KOPT-K1 (cell line): Measurements from ENCODE around the gene PFN1.

Source experiments
- H3K27ac ChIP-seq: fragments of 200-600 bp; sonication (generic); 2 replicates; pipeline ENCODE4 v1.5.1; 2016; ENCODE audit warnings: antibody characterized with exemption, mild to moderate bottlenecking, low read depth, low read length; ENCODE audit not compliant: poor library complexity, severe bottlenecking
- H3K36me3 ChIP-seq: fragments of 200-600 bp; sonication (generic); 2 replicates; pipeline ENCODE4 v1.5.1; 2017; ENCODE audit warnings: antibody characterized with exemption, mild to moderate bottlenecking, low read length, moderate library complexity; ENCODE audit not compliant: insufficient read depth
- H3K9me3 ChIP-seq: fragments of 200-600 bp; sonication (generic); 2 replicates; pipeline ENCODE4 v1.5.1; 2017; ENCODE audit warnings: antibody characterized with exemption, low read length, mild to moderate bottlenecking; ENCODE audit not compliant: insufficient read depth, poor library complexity, severe bottlenecking

The PFN1 gene

DNA sequence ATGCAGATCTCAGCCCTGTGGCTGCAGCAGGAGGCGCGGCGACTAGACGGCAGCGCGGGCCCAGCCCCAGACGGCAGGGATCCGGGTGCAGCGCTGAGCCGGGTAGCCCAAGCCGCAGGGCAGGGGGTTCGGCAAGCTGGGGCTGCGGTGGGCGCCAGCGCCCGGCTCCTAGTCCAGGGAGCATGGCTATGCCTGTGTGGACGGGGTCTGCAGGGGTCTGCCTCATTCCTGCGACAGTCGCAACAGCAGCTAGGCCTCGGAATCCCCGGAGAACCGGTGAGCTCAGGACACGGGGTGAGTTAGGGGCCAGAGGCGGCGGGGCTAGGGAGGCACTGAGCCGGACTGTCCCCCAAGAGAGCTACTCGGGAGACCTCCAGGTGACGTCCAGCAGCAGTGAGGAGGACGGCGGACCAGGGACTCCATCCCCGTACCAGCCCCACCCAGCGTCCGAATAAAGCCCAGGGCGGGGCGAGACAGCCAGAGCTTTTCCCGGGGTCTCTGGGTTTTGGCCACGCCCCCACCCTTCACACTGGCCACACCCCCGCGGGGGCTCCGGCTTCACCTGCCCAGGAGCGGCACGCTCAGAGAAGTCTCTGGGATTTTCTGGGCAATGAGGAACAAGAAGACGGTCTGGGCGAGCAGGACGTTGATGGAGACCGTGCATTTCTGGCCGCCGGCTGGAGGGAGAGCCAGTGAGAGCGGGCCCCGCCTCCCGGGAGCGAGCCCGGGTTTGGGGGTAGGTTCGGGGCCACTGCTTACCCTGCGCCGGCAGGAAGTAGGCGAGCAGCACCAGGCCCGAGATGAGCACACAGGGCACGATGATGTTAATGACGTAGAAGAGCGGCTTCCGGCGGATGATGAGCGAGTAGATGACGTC, 47.9 kb downstream of the PFN1 start:
- Histone ChIP-seq H3K36me3 (peaks cover 4% of the 10 kb centered on the region; the same call in 1 of the 2 replicates), H3K27ac (no peak overlapping the region)

DNA sequence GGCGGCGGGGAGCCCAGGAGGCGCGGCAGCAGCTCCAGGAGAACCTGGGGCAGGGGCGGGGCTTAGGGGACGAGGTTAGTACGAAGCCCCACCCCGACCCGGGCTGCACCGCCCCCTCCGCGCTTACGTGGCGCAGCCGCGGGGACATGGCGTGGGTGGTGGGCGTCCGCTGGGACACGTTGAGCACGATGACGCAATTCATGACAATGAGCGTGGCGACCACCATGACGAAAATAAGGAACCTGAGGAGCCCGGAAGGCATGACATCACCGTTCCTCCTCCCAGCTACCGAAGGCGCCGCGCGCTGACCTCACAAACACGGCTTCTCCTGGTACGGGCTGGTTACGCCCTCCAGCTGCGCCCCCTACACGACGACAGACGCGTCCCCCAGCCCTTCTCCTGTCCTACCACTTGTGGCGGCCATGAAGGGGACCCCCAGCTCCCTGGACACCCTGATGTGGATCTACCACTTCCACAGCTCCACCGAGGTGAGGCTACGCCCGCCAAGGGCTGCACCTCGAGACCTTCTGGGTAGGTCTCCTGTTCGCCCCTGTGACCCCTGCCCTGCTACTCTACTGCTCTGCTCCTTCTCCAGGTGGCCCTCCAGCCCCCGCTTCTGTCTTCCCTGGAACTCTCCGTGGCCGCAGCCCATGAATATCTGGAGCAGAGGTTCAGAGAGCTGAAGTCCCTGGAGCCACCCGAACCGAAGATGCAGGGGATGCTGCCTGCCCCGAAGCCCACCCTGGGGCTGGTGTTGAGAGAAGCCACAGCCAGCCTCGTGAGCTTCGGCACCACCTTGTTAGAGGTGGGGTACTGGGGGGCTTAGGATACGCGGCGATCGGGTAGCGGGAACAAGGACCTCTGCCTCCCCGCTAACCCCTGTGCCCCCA, 48.7 kb downstream of the PFN1 start, which contains the start of gene C17orf107:
TSS of gene C17orf107 (plus strand) at position 196 of the 890 bp plus-strand sequence. CDS start at position 423, 227 bp downstream.
- Histone ChIP-seq H3K9me3 (no peaks in the 10 kb centered on the region), H3K27ac (no peak within 1 kb of the TSS), H3K36me3 (peaks cover 13% of the 10 kb centered on the region; the same call in 1 of the 2 replicates)

More for the DNA sequence above, 47.9 kb downstream of the PFN1 start:
- H3K9me3 ChIP-seq = no peaks in the 10 kb centered on the region

DNA sequence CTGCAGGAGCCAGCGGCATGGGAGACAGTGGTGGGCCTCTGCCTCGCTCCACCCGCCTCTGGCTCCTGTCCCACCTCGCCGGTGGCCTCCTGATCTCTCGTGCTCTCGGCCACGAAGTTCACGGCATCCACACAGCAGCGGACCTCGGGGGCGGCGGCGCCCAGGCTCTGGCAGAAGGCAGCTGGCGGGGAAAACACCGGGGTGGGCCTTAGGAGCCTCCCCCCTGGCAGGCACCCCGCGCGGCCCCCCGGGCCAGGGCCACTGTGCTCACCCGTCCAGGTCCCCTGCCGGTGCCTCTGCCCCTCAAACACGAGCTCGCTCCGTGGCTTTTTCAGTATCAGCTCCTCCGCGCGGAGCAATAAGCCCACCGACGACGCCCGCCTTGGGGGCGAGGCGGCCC, 49.4 kb downstream of the PFN1 start:
- Histone ChIP-seq H3K36me3 (peaks cover 19% of the 10 kb centered on the region; the same call in 1 of the 2 replicates), H3K9me3 (no peaks in the 10 kb centered on the region), H3K27ac (no peak overlapping the region)

DNA sequence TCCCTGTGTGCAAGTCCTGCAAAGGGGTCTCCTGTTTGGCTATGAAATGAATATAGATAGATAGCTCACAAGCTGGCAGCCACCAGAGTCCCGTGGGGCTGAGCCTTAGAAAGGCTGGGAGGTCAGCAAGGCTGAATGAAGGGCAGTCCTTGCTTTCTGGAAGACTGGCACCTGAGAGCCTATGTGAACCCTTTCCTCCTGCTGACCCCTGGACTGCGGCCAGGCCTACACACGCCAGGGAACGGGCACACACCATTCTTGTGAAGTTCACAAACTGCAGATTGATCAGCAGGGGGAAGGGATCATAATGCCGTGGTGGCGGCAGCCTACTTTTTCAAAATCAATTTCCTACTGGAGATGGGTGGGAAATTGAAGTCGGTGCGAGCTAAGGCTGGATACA, 50.0 kb downstream of the PFN1 start:
- no peaks in the 10 kb centered on the region for H3K9me3 ChIP-seq
- no peak overlapping the region for H3K27ac ChIP-seq
- peaks cover 19% of the 10 kb centered on the region; the same call in 1 of the 2 replicates for H3K36me3 ChIP-seq

DNA sequence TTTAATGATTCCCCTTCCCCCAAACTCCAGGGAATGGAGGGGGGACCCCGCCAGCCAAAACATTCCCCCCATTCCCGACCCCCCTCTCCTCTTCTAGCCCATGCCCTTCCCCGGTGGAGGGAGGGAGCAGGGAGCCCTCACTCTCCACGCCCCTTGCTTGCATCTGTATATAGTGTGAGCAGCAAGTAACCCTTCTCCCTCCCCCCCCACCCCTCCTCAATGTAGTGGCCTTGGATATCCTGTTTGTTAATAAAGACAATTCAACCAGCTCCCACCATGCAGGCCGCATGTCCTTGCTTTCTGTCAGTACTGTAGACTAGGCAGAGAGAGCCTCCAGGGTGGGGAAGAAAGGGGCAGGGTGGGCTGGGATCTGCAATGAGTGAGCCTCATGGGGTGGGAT, 50.5 kb downstream of the PFN1 start:
- Histone ChIP-seq H3K27ac (no peak overlapping the region), H3K36me3 (peaks cover 19% of the 10 kb centered on the region; the same call in 1 of the 2 replicates), H3K9me3 (no peaks in the 10 kb centered on the region)

DNA sequence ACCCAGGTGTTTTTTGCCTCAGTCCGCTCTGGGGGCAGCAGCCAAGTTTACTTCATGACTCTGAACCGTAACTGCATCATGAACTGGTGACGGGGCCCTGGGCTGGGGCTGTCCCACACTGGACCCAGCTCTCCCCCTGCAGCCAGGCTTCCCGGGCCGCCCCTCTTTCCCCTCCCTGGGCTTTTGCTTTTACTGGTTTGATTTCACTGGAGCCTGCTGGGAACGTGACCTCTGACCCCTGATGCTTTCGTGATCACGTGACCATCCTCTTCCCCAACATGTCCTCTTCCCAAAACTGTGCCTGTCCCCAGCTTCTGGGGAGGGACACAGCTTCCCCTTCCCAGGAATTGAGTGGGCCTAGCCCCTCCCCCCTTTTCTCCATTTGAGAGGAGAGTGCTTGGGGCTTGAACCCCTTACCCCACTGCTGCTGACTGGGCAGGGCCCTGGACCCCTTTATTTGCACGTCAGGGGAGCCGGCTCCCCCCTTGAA, 51.1 kb downstream of the PFN1 start:
- Histone ChIP-seq H3K27ac (no peak overlapping the region), H3K36me3 (peaks cover 21% of the 10 kb centered on the region; the same call in 1 of the 2 replicates), H3K9me3 (no peaks in the 10 kb centered on the region)

DNA sequence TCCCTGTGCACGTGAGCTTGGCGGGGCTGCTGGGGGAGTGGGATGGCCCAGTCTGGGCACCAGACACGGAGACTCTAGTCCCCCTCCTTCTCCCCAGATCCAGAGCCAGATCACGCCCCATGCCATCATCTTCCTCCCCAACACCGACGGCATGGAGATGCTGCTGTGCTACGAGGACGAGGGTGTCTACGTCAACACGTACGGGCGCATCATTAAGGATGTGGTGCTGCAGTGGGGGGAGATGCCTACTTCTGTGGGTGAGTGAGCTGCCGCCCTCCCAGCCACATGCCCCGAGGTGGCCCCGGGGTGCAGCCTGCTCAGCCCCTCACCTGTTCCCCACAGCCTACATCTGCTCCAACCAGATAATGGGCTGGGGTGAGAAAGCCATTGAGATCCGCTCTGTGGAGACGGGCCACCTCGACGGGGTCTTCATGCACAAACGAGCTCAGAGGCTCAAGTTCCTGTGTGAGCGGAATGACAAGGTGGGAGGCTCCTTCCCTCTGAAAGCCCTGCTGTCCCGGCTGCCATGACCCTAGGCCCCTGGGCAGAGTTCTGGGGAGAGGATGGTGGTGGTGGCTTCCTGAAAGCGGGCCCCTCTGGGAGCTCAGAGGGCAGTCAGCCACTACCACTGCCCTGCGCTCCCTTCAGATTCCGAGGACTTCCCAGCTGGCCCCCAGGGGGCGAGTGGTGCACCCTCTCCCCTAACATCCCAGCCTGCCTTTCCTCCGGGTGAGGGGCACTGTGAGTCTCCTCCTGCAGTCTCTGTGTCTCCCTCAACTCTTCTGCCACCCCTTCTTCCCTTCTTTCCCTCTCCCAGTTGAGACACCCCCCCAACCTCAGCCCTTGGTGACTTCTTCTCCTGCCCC, 51.8 kb downstream of the PFN1 start:
- Histone ChIP-seq H3K36me3 (peaks cover 28% of the 10 kb centered on the region; the same call in 1 of the 2 replicates), H3K9me3 (no peaks in the 10 kb centered on the region), H3K27ac (no peak overlapping the region)

DNA sequence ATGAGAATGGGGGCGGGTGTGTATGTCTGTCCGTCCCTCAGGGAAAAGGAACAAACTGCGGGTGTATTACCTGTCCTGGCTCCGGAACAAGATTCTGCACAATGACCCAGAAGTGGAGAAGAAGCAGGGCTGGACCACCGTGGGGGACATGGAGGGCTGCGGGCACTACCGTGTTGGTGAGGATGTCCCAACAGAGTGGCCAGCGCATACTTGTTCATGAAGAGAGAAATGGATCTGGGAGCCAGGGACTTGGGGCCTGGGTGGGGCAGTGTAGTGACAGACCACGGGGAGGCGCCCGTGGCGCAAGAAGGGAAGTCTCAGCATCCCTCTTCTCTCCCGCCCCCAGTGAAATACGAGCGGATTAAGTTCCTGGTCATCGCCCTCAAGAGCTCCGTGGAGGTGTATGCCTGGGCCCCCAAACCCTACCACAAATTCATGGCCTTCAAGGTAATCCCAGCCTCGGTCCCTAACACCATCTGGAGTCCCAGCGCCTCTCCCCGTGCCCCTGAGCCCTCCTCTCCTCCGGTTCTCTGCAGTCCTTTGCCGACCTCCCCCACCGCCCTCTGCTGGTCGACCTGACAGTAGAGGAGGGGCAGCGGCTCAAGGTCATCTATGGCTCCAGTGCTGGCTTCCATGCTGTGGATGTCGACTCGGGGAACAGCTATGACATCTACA, 52.5 kb downstream of the PFN1 start:
- Histone ChIP-seq H3K9me3 (no peaks in the 10 kb centered on the region), H3K36me3 (peaks cover 35% of the 10 kb centered on the region; the same call in 1 of the 2 replicates), H3K27ac (no peak overlapping the region)
